ENCODE data around the gene AGAP2. TPM values are rescaled to one million over a fixed set of nuclear protein-coding genes. Genes with fewer than 3 reads are reported as not detected.

The AGAP2 gene
- total RNA-seq, 1 experiment from 2014 or later: 5.3 TPM

GRCh38 chr12:57740656-57741412 lies 2.3 kb upstream of the AGAP2 start:
- Histone ChIP-seq H2AK5ac (ENCODE audit: insufficient read length, low read length) (no peak overlapping the region), H3K14ac (ENCODE audit: insufficient read depth, low read length) (no peak overlapping the region), H2BK120ac (ENCODE audit: low read depth, low read length, poor library complexity, severe bottlenecking) (no peak overlapping the region), H3K23me2 (ENCODE audit: insufficient read length, low read depth, low read length, poor library complexity, severe bottlenecking) (peaks cover 17% of the 10 kb centered on the region), H3K4me2 (ENCODE audit: insufficient read depth, insufficient read length, low read length) (no peak overlapping the region), H3K9me3 (ENCODE audit: control insufficient read depth, low read depth, low read length) (no peaks in the 10 kb centered on the region), H3K4ac (ENCODE audit: low read depth, low read length) (no peak overlapping the region), H2BK12ac (ENCODE audit: insufficient read length, low read depth, low read length) (no peak overlapping the region), H4K8ac (replicated peaks; ENCODE audit: insufficient read length, low read depth, low read length) (no peak overlapping the region), H2AFZ (ENCODE audit: low read length) (no peak overlapping the region), H3K18ac (ENCODE audit: insufficient read length, low read depth, low read length) (no peak overlapping the region), H4K20me1 (ENCODE audit: control insufficient read depth, insufficient read depth, insufficient read length) (no peaks in the 10 kb centered on the region), H4K91ac (ENCODE audit: insufficient read length, low read depth, low read length) (no peak overlapping the region), H3K9ac (ENCODE audit: extremely low read depth, insufficient read length, low read length) (no peak overlapping the region), H2BK5ac (ENCODE audit: insufficient read length, low read length) (no peak overlapping the region), H3K27me3 (ENCODE audit: insufficient read depth, low read length) (peaks cover 43% of the 10 kb centered on the region), H2BK15ac (ENCODE audit: low read depth, low read length) (no peak overlapping the region), H3K79me2 (ENCODE audit: insufficient read depth, low read length) (no peaks in the 10 kb centered on the region), H4K5ac (ENCODE audit: insufficient read length, low read depth, low read length) (no peak overlapping the region), H3K4me1 (ENCODE audit: insufficient read depth, low read length) (peaks cover 2% of the 10 kb centered on the region; the same call in 1 of the 2 replicates), H3T11ph (ENCODE audit: low read length) (no peak overlapping the region), H2BK20ac (ENCODE audit: low read depth, low read length, poor library complexity, severe bottlenecking) (no peak overlapping the region), H3K27ac (ENCODE audit: insufficient read length, low read depth, low read length) (no peak overlapping the region), H3K23ac (ENCODE audit: insufficient read length, low read depth, low read length) (no peak overlapping the region), H3K79me1 (ENCODE audit: insufficient read depth, low read depth, low read length, poor library complexity, severe bottlenecking) (no peaks in the 10 kb centered on the region), H3K56ac (ENCODE audit: insufficient read length, low read depth, low read length) (no peak overlapping the region)
- H3K36me3 Mint-ChIP-seq (ENCODE audit: insufficient read depth in 1 of 3, low read depth in 3 of 3): peaks cover 0 to 4% (median 0%) of the 10 kb centered on the region in 3 experiments; a peak in 3 of 7 replicates
- DNase-seq: peak; percentile 37
- no peaks in the 10 kb centered on the region; a peak in 1 of 5 replicates for H3K9me3 Mint-ChIP-seq
- 0 out of 5 replicates have a peak overlapping the region, but pooled peaks of 1 of the 2 experiments have one; percentile 13 for H3K4me3 Mint-ChIP-seq
- TF ChIP-seq, protein P1, sequence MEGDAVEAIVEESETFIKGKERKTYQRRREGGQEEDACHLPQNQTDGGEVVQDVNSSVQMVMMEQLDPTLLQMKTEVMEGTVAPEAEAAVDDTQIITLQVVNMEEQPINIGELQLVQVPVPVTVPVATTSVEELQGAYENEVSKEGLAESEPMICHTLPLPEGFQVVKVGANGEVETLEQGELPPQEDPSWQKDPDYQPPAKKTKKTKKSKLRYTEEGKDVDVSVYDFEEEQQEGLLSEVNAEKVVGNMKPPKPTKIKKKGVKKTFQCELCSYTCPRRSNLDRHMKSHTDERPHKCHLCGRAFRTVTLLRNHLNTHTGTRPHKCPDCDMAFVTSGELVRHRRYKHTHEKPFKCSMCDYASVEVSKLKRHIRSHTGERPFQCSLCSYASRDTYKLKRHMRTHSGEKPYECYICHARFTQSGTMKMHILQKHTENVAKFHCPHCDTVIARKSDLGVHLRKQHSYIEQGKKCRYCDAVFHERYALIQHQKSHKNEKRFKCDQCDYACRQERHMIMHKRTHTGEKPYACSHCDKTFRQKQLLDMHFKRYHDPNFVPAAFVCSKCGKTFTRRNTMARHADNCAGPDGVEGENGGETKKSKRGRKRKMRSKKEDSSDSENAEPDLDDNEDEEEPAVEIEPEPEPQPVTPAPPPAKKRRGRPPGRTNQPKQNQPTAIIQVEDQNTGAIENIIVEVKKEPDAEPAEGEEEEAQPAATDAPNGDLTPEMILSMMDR (conservative IDR thresholded peaks at IDR 0.05): no peak
- H3K4me1 Mint-ChIP-seq: peaks cover 27 to 28% of the 10 kb centered on the region in 2 experiments
- H3K27ac Mint-ChIP-seq: no peak overlapping the region
- peaks cover 71% of the 10 kb centered on the region for H3K27me3 Mint-ChIP-seq (ENCODE audit: low read depth)
- no CpG with 5 or more reads among the region's 5 CpGs for WGBS (ENCODE audit: extremely low coverage, insufficient read length, low lambda C conversion rate)

Measured in H9 (cell line).